ENCODE data around the gene CAMKMT.

DNA sequence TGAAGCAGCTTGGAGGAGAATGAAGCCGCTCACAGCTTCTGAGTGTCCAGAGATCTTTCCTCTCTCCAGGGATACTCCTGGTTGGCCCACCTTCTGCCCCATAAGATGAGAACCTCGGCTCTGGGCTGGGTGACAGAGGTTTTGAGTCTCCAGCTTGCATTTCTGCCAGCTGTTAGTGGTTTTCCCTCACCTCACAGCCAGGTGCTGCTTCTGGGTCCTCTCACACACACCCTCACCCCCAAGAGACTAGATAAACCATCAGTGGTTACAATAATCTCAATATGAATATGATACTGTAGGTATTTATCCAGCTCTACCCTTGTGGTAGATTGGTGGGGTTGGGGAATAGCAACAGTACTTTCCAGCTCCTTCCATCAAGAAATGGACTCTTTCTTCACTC is 418.0 kb downstream of the CAMKMT start:
- TF ChIP-seq, protein P1, sequence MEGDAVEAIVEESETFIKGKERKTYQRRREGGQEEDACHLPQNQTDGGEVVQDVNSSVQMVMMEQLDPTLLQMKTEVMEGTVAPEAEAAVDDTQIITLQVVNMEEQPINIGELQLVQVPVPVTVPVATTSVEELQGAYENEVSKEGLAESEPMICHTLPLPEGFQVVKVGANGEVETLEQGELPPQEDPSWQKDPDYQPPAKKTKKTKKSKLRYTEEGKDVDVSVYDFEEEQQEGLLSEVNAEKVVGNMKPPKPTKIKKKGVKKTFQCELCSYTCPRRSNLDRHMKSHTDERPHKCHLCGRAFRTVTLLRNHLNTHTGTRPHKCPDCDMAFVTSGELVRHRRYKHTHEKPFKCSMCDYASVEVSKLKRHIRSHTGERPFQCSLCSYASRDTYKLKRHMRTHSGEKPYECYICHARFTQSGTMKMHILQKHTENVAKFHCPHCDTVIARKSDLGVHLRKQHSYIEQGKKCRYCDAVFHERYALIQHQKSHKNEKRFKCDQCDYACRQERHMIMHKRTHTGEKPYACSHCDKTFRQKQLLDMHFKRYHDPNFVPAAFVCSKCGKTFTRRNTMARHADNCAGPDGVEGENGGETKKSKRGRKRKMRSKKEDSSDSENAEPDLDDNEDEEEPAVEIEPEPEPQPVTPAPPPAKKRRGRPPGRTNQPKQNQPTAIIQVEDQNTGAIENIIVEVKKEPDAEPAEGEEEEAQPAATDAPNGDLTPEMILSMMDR (IDR thresholded peaks at IDR 0.05 in 4 of 5, conservative IDR thresholded peaks at IDR 0.05 in 1 of 5), result no peak
- no peak for TF ChIP-seq POLR2A (IDR thresholded peaks at IDR 0.05)

Measured in gastrocnemius medialis (tissue), 4 donors.